Activated gamma-delta T cell treated with Interleukin-2 at 50 U/mL for 16 hours (primary cell): Measurements from ENCODE around the gene ODAD3.
A peak's percentile ranks its signal among the peaks of the same experiment; 100 is the strongest.
"Not testable (repeated sequence)": the region's sequence is repeated elsewhere in the genome, so short reads cannot be mapped to it uniquely, and the experiment has no call there.

Source experiments
- DNase-seq: peaks from one replicate; pipeline ENCODE4 v3.0.0-alpha.2; 2020

ODAD3 gene

GRCh38 chr19:11458912-11459311 is 24.0 kb upstream of the ODAD3 start:
- DNase-seq, result not testable (repeated sequence)

- no peak for DNase-seq
Observed at GRCh38 chr19:11458236-11458900, 23.4 kb upstream of the ODAD3 start.

GRCh38 chr19:11457831-11458230 is 22.9 kb upstream of the ODAD3 start:
- DNase-seq, result no peak

- DNase-seq, result no peak
Observed at GRCh38 chr19:11457115-11457514, 22.2 kb upstream of the ODAD3 start.

GRCh38 chr19:11456659-11457058 is 21.7 kb upstream of the ODAD3 start:
- no peak for DNase-seq

- not testable (repeated sequence) for DNase-seq
Observed at GRCh38 chr19:11455233-11455554, 20.3 kb upstream of the ODAD3 start.

- no peak for DNase-seq
Observed at GRCh38 chr19:11453468-11454341, 18.8 kb upstream of the ODAD3 start.

- no peak for DNase-seq
Observed at GRCh38 chr19:11452620-11453310, 17.8 kb upstream of the ODAD3 start.

GRCh38 chr19:11451871-11452619 is 17.1 kb upstream of the ODAD3 start:
- no peak for DNase-seq

GRCh38 chr19:11451327-11451870 is 16.5 kb upstream of the ODAD3 start:
- no peak for DNase-seq

- no peak for DNase-seq
Observed at GRCh38 chr19:11450570-11451326, 15.8 kb upstream of the ODAD3 start.

- no peak for DNase-seq
Observed at GRCh38 chr19:11448923-11449554, 14.1 kb upstream of the ODAD3 start.

GRCh38 chr19:11448410-11448809 is 13.5 kb upstream of the ODAD3 start:
- DNase-seq, result no peak

GRCh38 chr19:11447347-11448262 is 12.7 kb upstream of the ODAD3 start:
- no peak for DNase-seq

- peak; percentile 47 for DNase-seq
Observed at GRCh38 chr19:11446652-11447301, 11.9 kb upstream of the ODAD3 start.

GRCh38 chr19:11446271-11446651 is 11.3 kb upstream of the ODAD3 start:
- no peak for DNase-seq

GRCh38 chr19:11445141-11445540 is 10.2 kb upstream of the ODAD3 start:
- DNase-seq, result no peak

- DNase-seq, result no peak
Observed at GRCh38 chr19:11444059-11444458, 9.1 kb upstream of the ODAD3 start.

- no peak for DNase-seq
Observed at GRCh38 chr19:11437955-11438354, 3.0 kb upstream of the ODAD3 start.

GRCh38 chr19:11435833-11436313 is 952 bp upstream of the ODAD3 start:
- no peak for DNase-seq
